NOMO-1 treated with dmso at 0.1 percent for 144 hours (cell line): ENCODE measurements around the gene NELFCD.
"Not testable (repeated sequence)": the region's sequence is repeated elsewhere in the genome, so short reads cannot be mapped to it uniquely, and the experiment has no call there.

ENCODE experiments used
- DNase-seq: peaks from one replicate; lab custom pipeline; 2025; ENCODE audit not compliant: unreplicated experiment; lab: John Stamatoyannopoulos, UW

Gene NELFCD

GRCh38 chr20:59023616-59024015 is 42.6 kb downstream of the NELFCD start:
- no peak for DNase-seq

DNA sequence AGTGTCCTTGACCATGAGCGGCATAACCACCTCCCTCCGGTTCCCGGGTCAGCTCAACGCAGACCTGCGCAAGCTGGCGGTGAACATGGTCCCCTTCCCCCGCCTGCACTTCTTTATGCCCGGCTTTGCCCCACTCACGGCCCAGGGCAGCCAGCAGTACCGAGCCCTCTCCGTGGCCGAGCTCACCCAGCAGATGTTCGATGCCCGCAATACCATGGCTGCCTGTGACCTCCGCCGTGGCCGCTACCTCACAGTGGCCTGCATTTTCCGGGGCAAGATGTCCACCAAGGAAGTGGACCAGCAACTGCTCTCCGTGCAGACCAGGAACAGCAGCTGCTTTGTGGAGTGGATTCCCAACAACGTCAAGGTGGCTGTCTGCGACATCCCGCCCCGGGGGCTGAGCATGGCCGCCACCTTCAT is 43.1 kb downstream of the NELFCD start:
- no peak for DNase-seq

DNA sequence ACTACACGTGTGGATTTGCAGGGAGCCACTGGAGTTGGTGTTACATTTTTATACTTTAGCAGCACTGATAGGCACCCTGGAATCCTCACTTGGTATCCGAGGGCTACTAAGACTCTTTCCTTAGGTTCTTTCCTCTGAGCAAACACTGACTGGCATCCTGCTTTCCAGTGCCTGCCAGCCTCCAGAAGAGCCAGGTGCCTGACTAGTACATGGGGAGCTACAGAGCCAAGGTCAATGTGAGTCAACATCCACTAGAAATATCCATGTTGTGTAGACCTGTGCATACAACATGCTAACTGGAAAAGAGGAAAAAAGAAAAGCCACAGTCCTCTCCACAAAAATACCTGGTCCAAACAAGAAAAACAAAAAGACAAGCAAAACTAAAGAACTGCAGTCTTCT is 44.0 kb downstream of the NELFCD start:
- DNase-seq = no peak

DNA sequence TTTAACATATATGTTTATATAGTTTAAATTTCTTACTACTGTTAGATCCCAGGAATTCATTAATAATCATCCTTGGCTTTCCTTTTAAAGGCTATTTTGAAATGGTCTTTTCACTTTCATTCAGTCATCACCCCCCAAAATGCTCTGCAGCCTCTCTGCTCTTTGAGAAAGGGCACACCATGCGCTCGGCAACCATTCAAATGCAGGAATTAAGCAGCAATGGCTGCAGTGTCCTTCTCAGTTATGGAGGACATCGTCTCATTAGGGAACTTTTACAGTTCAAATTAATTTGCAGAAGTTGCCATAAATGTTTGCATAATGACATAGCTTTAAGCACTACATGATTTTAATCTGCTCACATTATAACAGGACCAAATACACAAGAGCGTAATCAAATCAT is 44.5 kb downstream of the NELFCD start:
- DNase-seq = no peak

- no peak for DNase-seq
Measured at GRCh38 chr20:59026904-59027740, 46.1 kb downstream of the NELFCD start.

DNA sequence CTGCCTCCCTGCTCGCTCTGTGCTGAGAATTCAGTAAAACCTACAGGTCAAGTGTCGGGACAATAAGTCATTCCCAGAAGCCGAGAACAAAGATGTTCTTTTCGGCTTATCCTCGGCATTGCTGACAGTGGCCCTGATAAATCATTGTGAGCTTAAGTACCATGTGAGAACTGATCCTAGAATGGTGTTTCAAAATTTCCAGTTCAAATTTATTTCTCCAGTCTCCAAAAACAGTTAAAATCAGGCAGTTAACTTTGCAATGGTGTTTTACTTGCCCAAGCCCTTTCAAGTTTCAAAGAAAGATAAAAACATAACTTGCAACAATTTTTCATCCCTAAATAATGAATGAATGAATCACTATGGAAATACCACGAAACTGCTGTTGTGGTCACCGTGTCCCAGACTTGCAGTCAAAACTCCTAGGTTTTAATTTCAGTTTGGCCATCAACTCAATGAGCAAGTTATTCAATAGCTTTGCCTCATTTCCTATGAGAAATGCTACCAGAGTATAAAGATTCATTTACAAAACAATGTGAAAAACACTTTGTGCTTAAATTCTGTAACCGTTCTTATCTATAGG is 46.8 kb downstream of the NELFCD start:
- DNase-seq = no peak

DNA sequence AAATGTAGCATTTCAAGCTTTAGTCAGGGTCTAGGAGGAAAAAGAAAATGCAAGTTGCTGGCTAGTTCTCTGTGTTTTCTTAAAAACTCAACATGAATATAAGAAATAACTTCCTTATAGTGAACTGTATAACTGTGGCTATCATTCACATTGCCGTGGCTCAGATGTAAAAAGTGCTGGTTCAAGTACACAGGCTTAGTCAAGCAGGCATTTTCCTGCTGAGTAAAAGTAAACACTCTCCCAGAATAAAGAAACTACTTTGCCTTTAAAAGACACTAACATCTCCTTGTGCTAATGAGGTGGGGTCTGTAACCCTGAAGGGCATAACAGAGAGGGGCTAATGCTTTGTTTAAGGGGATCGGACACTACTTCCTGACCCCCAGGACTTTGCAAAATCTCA is 47.8 kb downstream of the NELFCD start:
- no peak for DNase-seq

GRCh38 chr20:59030911-59031563 is 50.0 kb downstream of the NELFCD start:
- DNase-seq = no peak

- DNase-seq = no peak
Measured at GRCh38 chr20:59031564-59032022, 50.5 kb downstream of the NELFCD start.

DNA sequence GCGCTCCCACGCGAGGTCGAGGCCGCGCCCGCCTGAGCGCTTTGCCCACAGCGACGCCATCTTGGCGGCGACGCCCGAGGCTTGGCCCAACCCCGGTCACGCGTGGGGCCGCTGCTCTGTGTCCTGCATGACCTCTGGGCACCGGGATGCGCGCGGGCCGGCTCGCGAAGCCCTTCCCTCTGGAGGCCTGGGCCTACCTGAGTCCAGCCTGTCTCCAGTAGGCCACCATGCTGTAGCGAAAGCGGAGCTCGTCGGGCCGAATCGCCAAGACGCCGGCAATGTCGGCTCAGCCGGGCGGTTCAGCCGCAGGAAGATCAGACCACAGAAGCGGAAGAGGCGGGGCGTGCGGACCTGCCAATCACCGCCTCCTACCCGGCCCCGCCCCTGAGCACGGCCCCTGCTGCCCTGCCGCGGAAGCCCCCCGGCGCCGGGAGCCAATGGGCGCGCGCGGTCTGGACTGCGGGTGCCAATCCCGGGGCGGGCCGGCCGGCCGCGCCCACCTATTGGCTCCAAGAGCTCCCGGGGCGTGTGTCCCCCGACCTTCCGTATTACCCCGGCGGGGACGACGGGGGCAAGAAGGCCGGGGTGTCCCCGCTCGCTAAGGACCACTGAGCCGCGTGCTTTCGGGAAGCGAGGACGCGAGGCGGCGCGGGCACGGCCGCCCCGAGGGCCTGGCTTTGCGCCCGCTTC is 51.1 kb downstream of the NELFCD start, which contains the start of gene ATP5F1E:
Gene ATP5F1E, minus strand, starts transcription at position 313 of the 690 bp plus-strand sequence. Its CDS starts 84 bp downstream, at position 229.
- DNase-seq = peak; percentile 97

DNA sequence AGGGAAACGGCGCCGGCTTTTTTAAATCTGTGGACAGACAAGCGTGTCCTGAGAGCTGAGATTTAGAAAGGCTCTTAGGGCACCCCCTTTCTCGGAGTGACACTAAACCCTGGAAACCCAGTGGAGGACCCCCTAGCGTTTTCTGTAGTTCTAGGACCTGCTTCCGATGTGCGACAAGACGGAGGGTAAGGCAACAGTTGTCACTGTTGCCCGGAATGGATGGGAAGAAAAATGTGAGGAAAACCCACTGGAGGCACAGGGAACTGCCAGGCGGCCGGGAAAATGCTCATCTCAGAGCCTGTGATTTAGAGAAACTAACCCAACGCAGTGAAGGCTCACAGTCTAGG is 51.6 kb downstream of the NELFCD start:
- no peak for DNase-seq

DNA sequence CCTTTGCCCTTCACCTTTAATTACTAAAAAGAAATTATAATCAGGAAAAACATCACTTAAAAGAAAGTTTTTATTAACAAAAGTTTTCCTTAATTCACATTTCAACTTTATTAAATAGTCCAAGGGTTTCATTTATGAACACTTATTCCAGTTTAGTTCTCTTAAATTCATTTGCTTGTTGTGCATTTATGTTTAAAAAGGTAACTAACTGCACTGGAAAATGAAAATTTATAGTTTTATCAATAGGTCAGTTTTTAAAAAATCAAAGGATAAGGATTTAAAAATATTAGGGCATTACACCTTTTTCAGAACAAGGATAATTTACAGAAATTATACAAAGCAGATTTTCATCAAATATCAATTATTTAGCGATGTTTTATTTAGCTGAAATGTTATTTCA is 52.0 kb downstream of the NELFCD start:
- no peak for DNase-seq

- DNase-seq = no peak
Measured at GRCh38 chr20:59033616-59034165, 52.6 kb downstream of the NELFCD start.

- DNase-seq = no peak
Measured at GRCh38 chr20:59035381-59035780, 54.3 kb downstream of the NELFCD start.

GRCh38 chr20:59037386-59037785 is 56.3 kb downstream of the NELFCD start:
- DNase-seq = no peak

GRCh38 chr20:59039233-59039632 is 58.2 kb downstream of the NELFCD start:
- DNase-seq = no peak

DNA sequence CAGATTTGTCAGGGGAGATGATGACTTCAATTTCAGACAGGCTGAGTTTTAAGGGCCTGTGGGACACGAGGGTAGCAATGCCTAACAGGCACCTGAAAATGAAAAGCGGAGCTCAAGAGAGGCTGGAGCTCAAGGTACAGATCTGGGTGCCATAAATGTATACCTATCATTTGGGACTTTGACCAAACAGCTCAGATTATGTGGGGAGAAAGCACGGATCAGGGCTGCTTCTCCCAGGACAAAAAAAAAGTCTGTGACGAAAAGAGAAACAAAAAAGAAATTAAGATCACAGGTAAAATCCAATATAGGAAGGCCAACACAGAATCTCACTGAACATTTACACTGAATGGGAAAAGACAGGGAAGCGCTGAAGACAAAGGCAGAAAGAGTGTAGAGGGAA is 59.6 kb downstream of the NELFCD start:
- no peak for DNase-seq

- not testable (repeated sequence) for DNase-seq
Measured at GRCh38 chr20:59041487-59041886, 60.4 kb downstream of the NELFCD start.

- DNase-seq = peak; percentile 5
Measured at GRCh38 chr20:59042151-59042795, 61.2 kb downstream of the NELFCD start, which contains the start of gene PRELID3B. Gene PRELID3B (minus strand): TSS chr20:59042786. CDS start chr20:59042730, 56 bp downstream.
